IMR-90 (cell line): ENCODE measurements around the gene SLC5A3.

Source experiments
- CEBPB ChIP-seq: IDR thresholded peaks from 2 replicates; pipeline ENCODE4 v1.6.1; 2012; ENCODE audit warnings: low read depth, low read length, improper control_type of control experiment
- FOS ChIP-seq: fragments of 150-350 bp; IDR thresholded peaks from 2 replicates; pipeline ENCODE4 v1.6.1; 2016; ENCODE audit warnings: low read depth, low read length
- TF ChIP-seq, protein P1 (sequence below): conservative IDR thresholded peaks from 2 replicates; pipeline ENCODE4 v1.5.1; 2012; ENCODE audit warnings: mild to moderate bottlenecking, low read depth, low read length, improper control_type of control experiment

DNA sequence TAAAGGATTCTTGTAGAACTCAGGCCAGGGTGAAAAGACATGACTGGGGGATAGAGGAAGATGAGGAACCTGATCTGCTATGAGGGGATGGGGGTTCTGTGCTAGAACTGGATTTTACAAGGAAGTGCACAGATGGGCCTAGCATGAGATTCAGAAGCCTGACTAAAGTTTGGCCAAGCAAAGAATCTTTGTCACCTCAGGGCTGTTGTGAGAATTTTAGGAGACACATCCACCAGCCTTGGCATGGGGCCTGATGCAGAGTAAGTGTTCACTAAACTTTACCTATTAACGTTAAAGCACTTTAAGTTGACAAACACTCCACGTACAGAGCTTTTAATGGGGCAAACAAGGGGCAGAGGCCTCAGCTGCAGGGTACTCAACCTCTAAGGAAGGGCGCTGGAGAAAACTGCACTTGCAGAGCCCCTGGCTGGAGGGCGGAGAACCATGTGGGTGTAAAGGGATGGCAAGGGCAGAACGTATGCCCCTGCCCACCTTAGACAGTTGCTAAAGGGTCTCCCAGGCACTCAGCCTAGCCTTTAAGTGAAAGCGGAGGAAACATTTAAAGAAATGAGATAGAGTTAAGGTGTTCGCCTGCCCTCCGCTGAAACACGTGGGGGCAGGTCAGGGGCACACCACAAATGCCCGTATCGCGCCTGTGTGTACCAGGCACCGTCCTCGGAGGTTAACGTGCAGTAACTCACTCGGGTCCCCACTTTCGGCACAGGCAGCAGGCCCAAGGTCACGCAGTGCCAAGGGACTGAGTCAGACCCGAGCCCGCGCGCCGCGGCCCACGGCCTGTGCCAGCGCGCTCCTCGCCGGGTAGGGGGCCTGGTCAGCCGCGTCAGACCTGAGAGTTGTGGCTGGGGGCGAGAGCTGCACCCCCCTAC is 990 bp upstream of the SLC5A3 start:
- TF ChIP-seq, protein P1, sequence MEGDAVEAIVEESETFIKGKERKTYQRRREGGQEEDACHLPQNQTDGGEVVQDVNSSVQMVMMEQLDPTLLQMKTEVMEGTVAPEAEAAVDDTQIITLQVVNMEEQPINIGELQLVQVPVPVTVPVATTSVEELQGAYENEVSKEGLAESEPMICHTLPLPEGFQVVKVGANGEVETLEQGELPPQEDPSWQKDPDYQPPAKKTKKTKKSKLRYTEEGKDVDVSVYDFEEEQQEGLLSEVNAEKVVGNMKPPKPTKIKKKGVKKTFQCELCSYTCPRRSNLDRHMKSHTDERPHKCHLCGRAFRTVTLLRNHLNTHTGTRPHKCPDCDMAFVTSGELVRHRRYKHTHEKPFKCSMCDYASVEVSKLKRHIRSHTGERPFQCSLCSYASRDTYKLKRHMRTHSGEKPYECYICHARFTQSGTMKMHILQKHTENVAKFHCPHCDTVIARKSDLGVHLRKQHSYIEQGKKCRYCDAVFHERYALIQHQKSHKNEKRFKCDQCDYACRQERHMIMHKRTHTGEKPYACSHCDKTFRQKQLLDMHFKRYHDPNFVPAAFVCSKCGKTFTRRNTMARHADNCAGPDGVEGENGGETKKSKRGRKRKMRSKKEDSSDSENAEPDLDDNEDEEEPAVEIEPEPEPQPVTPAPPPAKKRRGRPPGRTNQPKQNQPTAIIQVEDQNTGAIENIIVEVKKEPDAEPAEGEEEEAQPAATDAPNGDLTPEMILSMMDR: no peak
- TF ChIP-seq FOS (no peak), CEBPB (no peak)
